OCI-LY1 (cell line): ENCODE results near the gene POTEH.
"Not testable (repeated sequence)": the region's sequence is repeated elsewhere in the genome, so short reads cannot be mapped to it uniquely, and the experiment has no call there.

Experiments used
- EZH2 ChIP-seq: fragments of 200-600 bp; sonication (generic), shearing (Covaris generic); IDR thresholded peaks from 2 replicates; pipeline ENCODE4 v1.8.0; 2017; ENCODE audit warnings: borderline replicate concordance, mixed run types, mild to moderate bottlenecking, antibody characterized with exemption, low read length, moderate library complexity, mixed read lengths
- TF ChIP-seq, protein P1 (sequence below): fragments of 200-600 bp; sonication (generic), shearing (Covaris generic); IDR thresholded peaks from 2 replicates; pipeline ENCODE4 v1.5.1; 2017; ENCODE audit warnings: mild to moderate bottlenecking, antibody characterized with exemption, low read length, moderate library complexity, mixed read lengths

GRCh38 chr22:15679702-15680101 is 10.1 kb upstream of the POTEH start:
- TF ChIP-seq, protein P1, sequence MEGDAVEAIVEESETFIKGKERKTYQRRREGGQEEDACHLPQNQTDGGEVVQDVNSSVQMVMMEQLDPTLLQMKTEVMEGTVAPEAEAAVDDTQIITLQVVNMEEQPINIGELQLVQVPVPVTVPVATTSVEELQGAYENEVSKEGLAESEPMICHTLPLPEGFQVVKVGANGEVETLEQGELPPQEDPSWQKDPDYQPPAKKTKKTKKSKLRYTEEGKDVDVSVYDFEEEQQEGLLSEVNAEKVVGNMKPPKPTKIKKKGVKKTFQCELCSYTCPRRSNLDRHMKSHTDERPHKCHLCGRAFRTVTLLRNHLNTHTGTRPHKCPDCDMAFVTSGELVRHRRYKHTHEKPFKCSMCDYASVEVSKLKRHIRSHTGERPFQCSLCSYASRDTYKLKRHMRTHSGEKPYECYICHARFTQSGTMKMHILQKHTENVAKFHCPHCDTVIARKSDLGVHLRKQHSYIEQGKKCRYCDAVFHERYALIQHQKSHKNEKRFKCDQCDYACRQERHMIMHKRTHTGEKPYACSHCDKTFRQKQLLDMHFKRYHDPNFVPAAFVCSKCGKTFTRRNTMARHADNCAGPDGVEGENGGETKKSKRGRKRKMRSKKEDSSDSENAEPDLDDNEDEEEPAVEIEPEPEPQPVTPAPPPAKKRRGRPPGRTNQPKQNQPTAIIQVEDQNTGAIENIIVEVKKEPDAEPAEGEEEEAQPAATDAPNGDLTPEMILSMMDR: not testable (repeated sequence)
- TF ChIP-seq EZH2: not testable (repeated sequence)
